Gastrocnemius medialis (tissue), 4 donors: ENCODE results near the gene NPHP1.

Source experiments
- CTCF ChIP-seq, 5 experiments: fragments of 450-650 bp in 3 of 5; fragments of 200-600 bp in 2 of 5; sonication (generic) in 2 of 5; IDR thresholded peaks in 4 of 5; conservative IDR thresholded peaks in 1 of 5; 1 replicate in 4 of 5; 2 replicates in 1 of 5; pipeline ENCODE4 v1.5.1; 2016 to 2019; ENCODE audit warnings: antibody characterized with exemption in 5 of 5, mild to moderate bottlenecking in 3 of 5, moderate library complexity in 3 of 5
- POLR2A ChIP-seq, 2 donors: fragments of 450-650 bp; IDR thresholded peaks; one replicate each; pipeline ENCODE4 v1.6.1; 2017; ENCODE audit warnings: antibody characterized with exemption in 2 of 2, mild to moderate bottlenecking in 2 of 2, moderate library complexity in 2 of 2

GRCh38 chr2:110106642-110107041 lies 98.2 kb downstream of the NPHP1 start:
- no peak for TF ChIP-seq POLR2A (IDR thresholded peaks at IDR 0.05)
- no peak for TF ChIP-seq CTCF (IDR thresholded peaks at IDR 0.05 in 4 of 5, conservative IDR thresholded peaks at IDR 0.05 in 1 of 5)
